ENCODE measurements around the gene PLEKHA1. TPM values are rescaled to one million over a fixed set of nuclear protein-coding genes. Genes with fewer than 3 reads are reported as not detected.

PLEKHA1 gene
- polyA plus RNA-seq, 6 donors from 2014 or later, result 78.2 to 95.7 (median 89.4) TPM

GRCh38 chr10:122338609-122339441 is 35.7 kb upstream of the PLEKHA1 start:
- Mint-ChIP-seq H3K36me3 (peaks cover 0 to 3% of the 10 kb centered on the region in 2 donors), H3K4me1 (peaks cover 4 to 16% (median 5%) of the 10 kb centered on the region in 3 donors), H3K4me3 (peak overlapping the region in 1 of 8 donors; percentile 29), H3K27me3 (peaks cover 27 to 44% (median 34%) of the 10 kb centered on the region in 3 donors), H3K27ac (no peak overlapping the region), H3K9me3 (peaks cover 0 to 3% (median 0%) of the 10 kb centered on the region in 7 donors)
- ATAC-seq (ENCODE audit: low read depth in 2 of 2) (no peak), DNase-seq (no peak)

GRCh38 chr10:122341141-122341810 is 33.2 kb upstream of the PLEKHA1 start:
- Mint-ChIP-seq H3K4me1 (peaks cover 4 to 17% (median 5%) of the 10 kb centered on the region in 3 donors), H3K9me3 (no peaks in the 10 kb centered on the region), H3K4me3 (no peak overlapping the region), H3K27ac (no peak overlapping the region), H3K36me3 (no peaks in the 10 kb centered on the region), H3K27me3 (peaks cover 27 to 36% (median 29%) of the 10 kb centered on the region in 3 donors)
- no peak for DNase-seq
- no peak for ATAC-seq (ENCODE audit: low read depth in 2 of 2)

DNA sequence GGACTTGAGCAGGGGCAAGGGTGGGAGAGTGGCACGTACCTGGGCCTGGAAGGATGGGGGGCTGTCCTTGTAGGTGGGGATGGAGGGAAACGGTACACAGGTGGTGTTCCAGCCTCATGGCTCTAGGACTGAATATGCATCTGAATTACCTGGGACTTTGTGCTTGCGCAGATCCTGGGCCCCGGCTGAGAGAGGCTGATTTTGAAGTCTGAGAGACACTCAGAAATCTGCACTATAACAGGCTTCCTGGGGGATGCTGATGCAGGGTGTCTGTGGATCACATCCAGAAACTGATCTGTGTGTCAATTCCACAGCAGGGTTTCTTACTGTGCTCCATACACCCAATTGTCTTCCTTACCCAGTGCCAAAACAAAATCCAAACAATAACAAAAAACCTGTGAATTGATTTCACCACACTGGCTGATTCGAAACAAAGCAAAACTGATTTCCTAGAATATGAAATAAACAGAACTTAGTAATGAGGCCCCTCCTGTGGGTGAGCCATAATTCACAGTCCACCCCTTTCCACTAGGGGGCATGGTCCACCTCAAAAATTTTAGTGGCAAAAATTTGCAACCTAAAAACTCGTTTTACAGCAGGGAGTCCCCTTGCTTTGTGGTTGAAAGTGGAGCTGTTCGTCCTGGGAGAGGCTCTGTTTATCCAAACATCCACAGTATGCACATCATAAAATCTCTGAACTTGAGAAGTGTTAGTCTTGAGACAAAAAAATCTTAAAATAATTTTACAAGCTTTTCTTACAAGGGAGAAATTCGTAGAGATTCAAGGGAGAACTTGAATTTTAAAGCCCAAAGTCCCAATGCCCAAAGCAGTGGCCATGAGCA is 32.0 kb upstream of the PLEKHA1 start:
- H3K9me3 Mint-ChIP-seq, result no peaks in the 10 kb centered on the region
- peaks cover 4 to 17% (median 5%) of the 10 kb centered on the region in 3 donors for H3K4me1 Mint-ChIP-seq
- peak; percentile 50 for DNase-seq
- no peaks in the 10 kb centered on the region for H3K36me3 Mint-ChIP-seq
- H3K27ac Mint-ChIP-seq, result peak overlapping the region in 1 of 6 donors; percentile 70
- ATAC-seq (ENCODE audit: low read depth in 2 of 2), result peak; percentile 59 to 76
- peaks cover 21 to 26% (median 26%) of the 10 kb centered on the region in 3 donors for H3K27me3 Mint-ChIP-seq
- H3K4me3 Mint-ChIP-seq, result peak overlapping the region in 1 of 8 donors; percentile 33

- H3K4me3 Mint-ChIP-seq, result no peak overlapping the region
- no peak for DNase-seq
- H3K36me3 Mint-ChIP-seq, result no peaks in the 10 kb centered on the region
- no peaks in the 10 kb centered on the region for H3K9me3 Mint-ChIP-seq
- peaks cover 19 to 22% (median 21%) of the 10 kb centered on the region in 3 donors for H3K27me3 Mint-ChIP-seq
- peak in 1 of 2 donors; percentile 40 for ATAC-seq (ENCODE audit: low read depth in 2 of 2)
- peak overlapping the region in 1 of 6 donors; percentile 27 for H3K27ac Mint-ChIP-seq
- H3K4me1 Mint-ChIP-seq, result peaks cover 6 to 19% (median 6%) of the 10 kb centered on the region in 3 donors
Observed at GRCh38 chr10:122343135-122343800, 31.2 kb upstream of the PLEKHA1 start.

GRCh38 chr10:122343936-122344335 is 30.6 kb upstream of the PLEKHA1 start:
- Mint-ChIP-seq H3K9me3 (no peaks in the 10 kb centered on the region), H3K4me1 (peaks cover 12 to 26% (median 13%) of the 10 kb centered on the region in 3 donors), H3K27me3 (peaks cover 16 to 21% (median 18%) of the 10 kb centered on the region in 3 donors), H3K36me3 (no peaks in the 10 kb centered on the region), H3K27ac (peak overlapping the region in 1 of 6 donors; percentile 87), H3K4me3 (no peak overlapping the region)
- ATAC-seq (ENCODE audit: low read depth in 2 of 2) (no peak), DNase-seq (no peak)

- H3K27ac Mint-ChIP-seq, result peak overlapping the region in 1 of 6 donors; percentile 85
- H3K27me3 Mint-ChIP-seq, result peaks cover 15 to 17% (median 15%) of the 10 kb centered on the region in 3 donors
- H3K4me3 Mint-ChIP-seq, result peak overlapping the region in 1 of 8 donors; percentile 5
- ATAC-seq (ENCODE audit: low read depth in 2 of 2) (no peak), DNase-seq (no peak)
- peaks cover 12 to 31% (median 16%) of the 10 kb centered on the region in 3 donors for H3K4me1 Mint-ChIP-seq
- no peaks in the 10 kb centered on the region for H3K36me3 Mint-ChIP-seq
- no peaks in the 10 kb centered on the region for H3K9me3 Mint-ChIP-seq
Observed at GRCh38 chr10:122344741-122345258, 29.7 kb upstream of the PLEKHA1 start.

- no peak overlapping the region for H3K27ac Mint-ChIP-seq
- H3K4me3 Mint-ChIP-seq, result no peak overlapping the region
- ATAC-seq (ENCODE audit: low read depth in 2 of 2) (no peak), DNase-seq (no peak)
- peaks cover 12 to 31% (median 16%) of the 10 kb centered on the region in 3 donors for H3K4me1 Mint-ChIP-seq
- H3K27me3 Mint-ChIP-seq, result peaks cover 16 to 21% (median 20%) of the 10 kb centered on the region in 3 donors
- H3K36me3 Mint-ChIP-seq, result no peaks in the 10 kb centered on the region
- H3K9me3 Mint-ChIP-seq, result no peaks in the 10 kb centered on the region
Observed at GRCh38 chr10:122346326-122346950, 28.1 kb upstream of the PLEKHA1 start.

GRCh38 chr10:122347170-122347841 is 27.2 kb upstream of the PLEKHA1 start:
- H3K27me3 Mint-ChIP-seq, result peaks cover 25 to 29% (median 28%) of the 10 kb centered on the region in 3 donors
- H3K27ac Mint-ChIP-seq, result peak overlapping the region in 1 of 6 donors; percentile 44
- H3K9me3 Mint-ChIP-seq, result no peaks in the 10 kb centered on the region
- peaks cover 11 to 29% (median 12%) of the 10 kb centered on the region in 3 donors for H3K4me1 Mint-ChIP-seq
- H3K4me3 Mint-ChIP-seq, result no peak overlapping the region
- no peak for DNase-seq
- no peaks in the 10 kb centered on the region for H3K36me3 Mint-ChIP-seq
- ATAC-seq (ENCODE audit: low read depth in 2 of 2), result no peak

DNA sequence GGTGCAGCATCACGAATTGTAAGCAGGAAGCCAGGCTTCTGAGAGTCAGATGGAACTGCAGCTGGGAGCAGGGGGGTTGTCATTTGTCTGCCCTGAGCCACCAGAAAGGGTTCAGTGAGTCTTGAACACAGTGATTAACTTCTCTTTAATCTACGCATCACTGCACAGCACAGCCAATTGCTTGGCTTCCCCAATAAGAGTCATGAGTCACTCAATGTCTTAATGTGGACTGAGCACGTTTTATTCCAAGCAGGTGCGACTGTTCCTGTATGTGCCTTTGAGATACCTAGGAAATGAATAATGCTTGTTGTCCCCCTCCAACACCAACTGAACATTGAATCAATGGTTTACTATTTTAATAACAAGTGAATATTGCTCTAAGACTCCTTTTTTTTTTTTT is 26.0 kb upstream of the PLEKHA1 start:
- Mint-ChIP-seq H3K9me3 (no peaks in the 10 kb centered on the region), H3K27me3 (peaks cover 28 to 38% (median 33%) of the 10 kb centered on the region in 3 donors), H3K4me3 (peak overlapping the region in 2 of 8 donors; percentile 3 to 51), H3K27ac (peak overlapping the region in 1 of 6 donors; percentile 67), H3K36me3 (no peaks in the 10 kb centered on the region), H3K4me1 (peaks cover 9 to 19% (median 11%) of the 10 kb centered on the region in 3 donors)
- DNase-seq (peak; percentile 21), ATAC-seq (ENCODE audit: low read depth in 2 of 2) (peak; percentile 96 to 99)

GRCh38 chr10:122348935-122349361 is 25.6 kb upstream of the PLEKHA1 start:
- no peak for ATAC-seq (ENCODE audit: low read depth in 2 of 2)
- H3K4me1 Mint-ChIP-seq, result peaks cover 8 to 15% (median 11%) of the 10 kb centered on the region in 3 donors

GRCh38 chr10:122349758-122350369 is 24.6 kb upstream of the PLEKHA1 start:
- no peaks in the 10 kb centered on the region for H3K9me3 Mint-ChIP-seq
- H3K36me3 Mint-ChIP-seq, result no peaks in the 10 kb centered on the region
- no peak overlapping the region for H3K27ac Mint-ChIP-seq
- H3K27me3 Mint-ChIP-seq, result peaks cover 36 to 44% (median 36%) of the 10 kb centered on the region in 3 donors
- no peak for DNase-seq
- ATAC-seq (ENCODE audit: low read depth in 2 of 2), result no peak
- H3K4me3 Mint-ChIP-seq, result no peak overlapping the region
- H3K4me1 Mint-ChIP-seq, result peaks cover 8 to 15% (median 11%) of the 10 kb centered on the region in 3 donors

More at GRCh38 chr10:122348935-122349361, 25.6 kb upstream of the PLEKHA1 start:
- peak overlapping the region in 1 of 8 donors; percentile 3 for H3K4me3 Mint-ChIP-seq
- H3K36me3 Mint-ChIP-seq, result no peaks in the 10 kb centered on the region
- H3K9me3 Mint-ChIP-seq, result no peaks in the 10 kb centered on the region
- DNase-seq, result no peak
- peak overlapping the region in 1 of 6 donors; percentile 67 for H3K27ac Mint-ChIP-seq
- H3K27me3 Mint-ChIP-seq, result peaks cover 32 to 42% (median 37%) of the 10 kb centered on the region in 3 donors

Data from naive B cell (primary cell).